NCI-H82 (cell line): ENCODE data around the gene MAP7.
"Not testable (repeated sequence)": the region's sequence is repeated elsewhere in the genome, so short reads cannot be mapped to it uniquely, and the experiment has no call there.

Experiments
- DNase-seq: peaks from one replicate; lab custom pipeline; 2025; lab: John Stamatoyannopoulos, UW

Gene MAP7

GRCh38 chr6:136468711-136469110 is 81.5 kb downstream of the MAP7 start:
- DNase-seq = no peak

- no peak for DNase-seq
Observed at GRCh38 chr6:136467186-136467585, 83.0 kb downstream of the MAP7 start.

- DNase-seq = no peak
Observed at GRCh38 chr6:136466777-136467176, 83.4 kb downstream of the MAP7 start.

- no peak for DNase-seq
Observed at GRCh38 chr6:136465766-136466303, 84.4 kb downstream of the MAP7 start.

GRCh38 chr6:136464874-136465273 is 85.3 kb downstream of the MAP7 start:
- no peak for DNase-seq

- DNase-seq = no peak
Observed at GRCh38 chr6:136464148-136464547, 86.1 kb downstream of the MAP7 start.

GRCh38 chr6:136463743-136464142 is 86.5 kb downstream of the MAP7 start:
- no peak for DNase-seq

GRCh38 chr6:136446579-136447187 is 103.5 kb downstream of the MAP7 start:
- DNase-seq = no peak

- no peak for DNase-seq
Observed at GRCh38 chr6:136446145-136446544, 104.1 kb downstream of the MAP7 start.

- DNase-seq = no peak
Observed at GRCh38 chr6:136445063-136445462, 105.2 kb downstream of the MAP7 start.

- no peak for DNase-seq
Observed at GRCh38 chr6:136440203-136440602, 110.0 kb downstream of the MAP7 start.

GRCh38 chr6:136439514-136440190 is 110.6 kb downstream of the MAP7 start:
- no peak for DNase-seq

GRCh38 chr6:136438441-136438840 is 111.8 kb downstream of the MAP7 start:
- no peak for DNase-seq

- DNase-seq = no peak
Observed at GRCh38 chr6:136437246-136437645, 113.0 kb downstream of the MAP7 start.

- peak; percentile 72 for DNase-seq
Observed at GRCh38 chr6:136435101-136435500, 115.1 kb downstream of the MAP7 start.

- not testable (repeated sequence) for DNase-seq
Observed at GRCh38 chr6:136431306-136431705, 118.9 kb downstream of the MAP7 start.

- DNase-seq = no peak
Observed at GRCh38 chr6:136429264-136430065, 120.8 kb downstream of the MAP7 start.

GRCh38 chr6:136427378-136427717 is 122.9 kb downstream of the MAP7 start:
- DNase-seq = no peak

- DNase-seq = no peak
Observed at GRCh38 chr6:136426627-136427377, 123.4 kb downstream of the MAP7 start.

GRCh38 chr6:136425793-136426192 is 124.4 kb downstream of the MAP7 start:
- DNase-seq = no peak

- no peak for DNase-seq
Observed at GRCh38 chr6:136424901-136425300, 125.3 kb downstream of the MAP7 start.

GRCh38 chr6:136424450-136424849 is 125.8 kb downstream of the MAP7 start:
- no peak for DNase-seq
